Gastrocnemius medialis (tissue), 4 donors: Measurements from ENCODE around the gene LHPP.

Source experiments
- CTCF ChIP-seq, 5 experiments: fragments of 450-650 bp in 3 of 5; fragments of 200-600 bp in 2 of 5; sonication (generic) in 2 of 5; IDR thresholded peaks in 4 of 5; conservative IDR thresholded peaks in 1 of 5; 1 replicate in 4 of 5; 2 replicates in 1 of 5; pipeline ENCODE4 v1.5.1; 2016 to 2019; ENCODE audit warnings: antibody characterized with exemption in 5 of 5, mild to moderate bottlenecking in 3 of 5, moderate library complexity in 3 of 5
- POLR2A ChIP-seq, 2 donors: fragments of 450-650 bp; IDR thresholded peaks; one replicate each; pipeline ENCODE4 v1.6.1; 2017; ENCODE audit warnings: antibody characterized with exemption in 2 of 2, mild to moderate bottlenecking in 2 of 2, moderate library complexity in 2 of 2

- TF ChIP-seq POLR2A (IDR thresholded peaks at IDR 0.05) (no peak), CTCF (IDR thresholded peaks at IDR 0.05 in 4 of 5, conservative IDR thresholded peaks at IDR 0.05 in 1 of 5) (no peak)
These were observed 165.2 kb downstream of the LHPP start for GRCh38 chr10:124626759-124627380.
